Calu3 (cell line): ENCODE data around the gene RBMS2. TPM values are rescaled to one million over a fixed set of nuclear protein-coding genes. Genes with fewer than 3 reads are reported as not detected.

Source experiments
- BruUV-seq: library from RNA; stranded (reverse); fragments of 400-500 nt; replicated peaks from 2 replicates; lab custom pipeline; 2021; lab: Mats Ljungman, UMichigan
- CTCF ChIA-PET: fragments of 300-600 bp; sonication (Branson Sonifier 250); formaldehyde crosslinking; loops from one replicate; lab custom pipeline; 2022; ENCODE audit warnings: antibody characterized with exemption; lab: Charles Lee
- DNase-seq: peaks from one replicate; pipeline ENCODE4 v3.0.0; 2022
- H3K27ac Mint-ChIP-seq: one replicate; pipeline ENCODE4 v1.8.0; 2022; ENCODE audit warnings: mixed read lengths; ENCODE audit not compliant: unreplicated experiment
- H3K27me3 Mint-ChIP-seq: one replicate; pipeline ENCODE4 v1.8.0; 2022; ENCODE audit warnings: mixed read lengths; ENCODE audit not compliant: unreplicated experiment
- H3K36me3 Mint-ChIP-seq: one replicate; pipeline ENCODE4 v1.8.0; 2022; ENCODE audit warnings: mild to moderate bottlenecking, moderate library complexity, mixed read lengths; ENCODE audit not compliant: insufficient read depth, unreplicated experiment
- H3K4me1 Mint-ChIP-seq: one replicate; pipeline ENCODE4 v1.8.0; 2022; ENCODE audit warnings: mild to moderate bottlenecking, low read depth, mixed read lengths; ENCODE audit not compliant: unreplicated experiment
- H3K4me3 Mint-ChIP-seq: one replicate; pipeline ENCODE4 v1.8.0; 2022; ENCODE audit warnings: mild to moderate bottlenecking, low read depth, moderate library complexity, mixed read lengths; ENCODE audit not compliant: unreplicated experiment
- H3K9me3 Mint-ChIP-seq: one replicate; pipeline ENCODE4 v1.8.0; 2022; ENCODE audit warnings: low read depth, mixed read lengths; ENCODE audit not compliant: unreplicated experiment
- intact Hi-C: fragments of 100-400 bp; cut with micrococcal nuclease; formaldehyde crosslinking; loops from one replicate; pipeline ENCODE4 v1.10.0; 2022; ENCODE audit not compliant: unreplicated experiment
- total RNA-seq: library from RNA; stranded (reverse); gene quantifications from 2 replicates; pipeline ENCODE4 v1.2.3, GENCODE V29; 2022
- TF ChIP-seq, protein P1 (sequence below): fragments of 200-600 bp; IDR thresholded peaks from one replicate; pipeline ENCODE4 v1.8.0; 2022; ENCODE audit warnings: antibody characterized with exemption; ENCODE audit not compliant: unreplicated experiment

RBMS2 gene
- total RNA-seq, 1 experiment from 2014 or later: 105 TPM

GRCh38 chr12:56590237-56590830 is 68.7 kb downstream of the RBMS2 start:
- Mint-ChIP-seq H3K4me3 (no peak overlapping the region), H3K27ac (no peak overlapping the region), H3K36me3 (peaks cover 67% of the 10 kb centered on the region), H3K9me3 (no peaks in the 10 kb centered on the region), H3K4me1 (no peaks in the 10 kb centered on the region), H3K27me3 (no peaks in the 10 kb centered on the region)
- TF ChIP-seq, protein P1, sequence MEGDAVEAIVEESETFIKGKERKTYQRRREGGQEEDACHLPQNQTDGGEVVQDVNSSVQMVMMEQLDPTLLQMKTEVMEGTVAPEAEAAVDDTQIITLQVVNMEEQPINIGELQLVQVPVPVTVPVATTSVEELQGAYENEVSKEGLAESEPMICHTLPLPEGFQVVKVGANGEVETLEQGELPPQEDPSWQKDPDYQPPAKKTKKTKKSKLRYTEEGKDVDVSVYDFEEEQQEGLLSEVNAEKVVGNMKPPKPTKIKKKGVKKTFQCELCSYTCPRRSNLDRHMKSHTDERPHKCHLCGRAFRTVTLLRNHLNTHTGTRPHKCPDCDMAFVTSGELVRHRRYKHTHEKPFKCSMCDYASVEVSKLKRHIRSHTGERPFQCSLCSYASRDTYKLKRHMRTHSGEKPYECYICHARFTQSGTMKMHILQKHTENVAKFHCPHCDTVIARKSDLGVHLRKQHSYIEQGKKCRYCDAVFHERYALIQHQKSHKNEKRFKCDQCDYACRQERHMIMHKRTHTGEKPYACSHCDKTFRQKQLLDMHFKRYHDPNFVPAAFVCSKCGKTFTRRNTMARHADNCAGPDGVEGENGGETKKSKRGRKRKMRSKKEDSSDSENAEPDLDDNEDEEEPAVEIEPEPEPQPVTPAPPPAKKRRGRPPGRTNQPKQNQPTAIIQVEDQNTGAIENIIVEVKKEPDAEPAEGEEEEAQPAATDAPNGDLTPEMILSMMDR: peak; percentile 16
- DNase-seq: no peak
- CTCF ChIA-PET: interaction anchor here (1.1 kb wide), 1 partner anchor 19 kb away, joined by 4 read pairs; no protein-coding TSS in a partner anchor
- BruUV-seq: no TSS peak
- intact Hi-C loops: loop anchor here (5.0 kb wide), 1 partner anchor 78 kb away; no protein-coding TSS in a partner anchor

GRCh38 chr12:56591126-56591525 is 69.5 kb downstream of the RBMS2 start:
- no peaks in the 10 kb centered on the region for H3K27me3 Mint-ChIP-seq
- H3K36me3 Mint-ChIP-seq: peaks cover 73% of the 10 kb centered on the region
- no peak overlapping the region for H3K4me3 Mint-ChIP-seq
- no peaks in the 10 kb centered on the region for H3K9me3 Mint-ChIP-seq
- DNase-seq: no peak
- no peaks in the 10 kb centered on the region for H3K4me1 Mint-ChIP-seq
- CTCF ChIA-PET: interaction anchor here (1.1 kb wide), 1 partner anchor 19 kb away, joined by 4 read pairs; no protein-coding TSS in a partner anchor
- intact Hi-C loops: loop anchor here (5.0 kb wide), 1 partner anchor 79 kb away; no protein-coding TSS in a partner anchor
- H3K27ac Mint-ChIP-seq: no peak overlapping the region
- BruUV-seq: TSS peak; percentile 3
- TF ChIP-seq, protein P1: no peak

GRCh38 chr12:56591961-56592360 is 70.3 kb downstream of the RBMS2 start:
- no peaks in the 10 kb centered on the region for H3K9me3 Mint-ChIP-seq
- no peak overlapping the region for H3K4me3 Mint-ChIP-seq
- intact Hi-C loops: loop anchor here (5.0 kb wide), 1 partner anchor 80 kb away; no protein-coding TSS in a partner anchor
- TF ChIP-seq, protein P1: no peak
- BruUV-seq: no TSS peak
- H3K27ac Mint-ChIP-seq: no peak overlapping the region
- CTCF ChIA-PET: interaction anchor here (0.7 kb wide), 1 partner anchor 45 kb away, joined by 3 read pairs; no protein-coding TSS in a partner anchor
- peaks cover 82% of the 10 kb centered on the region for H3K36me3 Mint-ChIP-seq
- H3K4me1 Mint-ChIP-seq: no peaks in the 10 kb centered on the region
- no peak for DNase-seq
- no peaks in the 10 kb centered on the region for H3K27me3 Mint-ChIP-seq

GRCh38 chr12:56593909-56594621 is 72.4 kb downstream of the RBMS2 start:
- Mint-ChIP-seq H3K27ac (peak overlapping the region; percentile 12), H3K9me3 (no peaks in the 10 kb centered on the region), H3K36me3 (peaks cover 74% of the 10 kb centered on the region), H3K4me1 (no peaks in the 10 kb centered on the region), H3K4me3 (no peak overlapping the region), H3K27me3 (no peaks in the 10 kb centered on the region)
- no TSS peak for BruUV-seq
- TF ChIP-seq, protein P1: peak; percentile 77
- DNase-seq: peak; percentile 67
- intact Hi-C loops: loop anchor here (1.0 to 5.0 kb wide), 2 partner anchors 82 to 98 kb away; no protein-coding TSS in a partner anchor
- CTCF ChIA-PET: interaction anchor here (0.7 to 2.4 kb wide), 2 partner anchors 42 to 80 kb away, joined by 3 to 9 read pairs; no protein-coding TSS in a partner anchor
